ENCODE data around the gene DUSP1.

DUSP1 gene

GRCh38 chr5:172724242-172725183, 46.5 kb downstream of the DUSP1 start:
- H3K27ac Mint-ChIP-seq, result no peak overlapping the region
- DNase-seq, result no peak
- H3K4me3 Mint-ChIP-seq, result no peak overlapping the region
- peaks cover 29% of the 10 kb centered on the region for H3K4me1 Mint-ChIP-seq
- H3K9me3 Mint-ChIP-seq, result no peaks in the 10 kb centered on the region
- H3K36me3 Mint-ChIP-seq (ENCODE audit: low read depth), result no peaks in the 10 kb centered on the region
- peaks cover 53% of the 10 kb centered on the region for H3K27me3 Mint-ChIP-seq (ENCODE audit: low read depth, poor library complexity)
- no peak for TF ChIP-seq CTCF (IDR thresholded peaks at IDR 0.05)

- no peak for DNase-seq
- Mint-ChIP-seq H3K36me3 (ENCODE audit: low read depth) (no peaks in the 10 kb centered on the region), H3K4me3 (no peak overlapping the region), H3K27me3 (ENCODE audit: low read depth, poor library complexity) (peaks cover 47% of the 10 kb centered on the region), H3K4me1 (peaks cover 29% of the 10 kb centered on the region), H3K9me3 (no peaks in the 10 kb centered on the region), H3K27ac (no peak overlapping the region)
- TF ChIP-seq CTCF (IDR thresholded peaks at IDR 0.05), result no peak
These were observed 47.5 kb downstream of the DUSP1 start for GRCh38 chr5:172723508-172723907.

- Mint-ChIP-seq H3K36me3 (ENCODE audit: low read depth) (no peaks in the 10 kb centered on the region), H3K27me3 (ENCODE audit: low read depth, poor library complexity) (peaks cover 46% of the 10 kb centered on the region), H3K9me3 (no peaks in the 10 kb centered on the region), H3K4me1 (peaks cover 26% of the 10 kb centered on the region), H3K4me3 (no peak overlapping the region), H3K27ac (no peak overlapping the region)
- no peak for DNase-seq
- no peak for TF ChIP-seq CTCF (IDR thresholded peaks at IDR 0.05)
These were observed 48.6 kb downstream of the DUSP1 start for GRCh38 chr5:172722327-172722815.

GRCh38 chr5:172721455-172722326, 49.3 kb downstream of the DUSP1 start:
- Mint-ChIP-seq H3K4me3 (no peak overlapping the region), H3K27me3 (ENCODE audit: low read depth, poor library complexity) (peaks cover 44% of the 10 kb centered on the region), H3K9me3 (no peaks in the 10 kb centered on the region), H3K36me3 (ENCODE audit: low read depth) (no peaks in the 10 kb centered on the region), H3K27ac (no peak overlapping the region), H3K4me1 (peaks cover 22% of the 10 kb centered on the region)
- TF ChIP-seq CTCF (IDR thresholded peaks at IDR 0.05), result no peak
- no peak for DNase-seq

GRCh38 chr5:172720655-172721054, 50.3 kb downstream of the DUSP1 start:
- no peaks in the 10 kb centered on the region for H3K36me3 Mint-ChIP-seq (ENCODE audit: low read depth)
- DNase-seq, result no peak
- H3K4me1 Mint-ChIP-seq, result peaks cover 18% of the 10 kb centered on the region
- H3K27me3 Mint-ChIP-seq (ENCODE audit: low read depth, poor library complexity), result peaks cover 36% of the 10 kb centered on the region
- H3K27ac Mint-ChIP-seq, result no peak overlapping the region
- H3K4me3 Mint-ChIP-seq, result no peak overlapping the region
- no peak for TF ChIP-seq CTCF (IDR thresholded peaks at IDR 0.05)
- no peaks in the 10 kb centered on the region for H3K9me3 Mint-ChIP-seq
